A673 (cell line): ENCODE data around the gene ADCYAP1R1. TPM values are rescaled to one million over a fixed set of nuclear protein-coding genes. Genes with fewer than 3 reads are reported as not detected.

ENCODE experiments used
- BruUV-seq: library from RNA; stranded (reverse); fragments of 400-500 nt; replicated peaks from 2 replicates; lab custom pipeline; 2021; lab: Mats Ljungman, UMichigan
- CTCF ChIA-PET: fragments of 300-600 bp; sonication (Branson Sonifier 250); formaldehyde crosslinking; loops from one replicate; lab custom pipeline; 2022; ENCODE audit warnings: antibody characterized with exemption; lab: Charles Lee
- POLR2A ChIA-PET: fragments of 300-600 bp; sonication (Branson Sonifier 250); formaldehyde crosslinking; loops from one replicate; lab custom pipeline; 2022; ENCODE audit warnings: antibody characterized with exemption; ENCODE audit not compliant: low non-redundant PET; lab: Charles Lee
- DNase-seq: peaks from one replicate; pipeline ENCODE4 v3.0.0-alpha.2; 2015; ENCODE audit warnings: low spot score
- H3K27ac ChIP-seq: fragments of 200-600 bp; sonication (generic); 2 replicates; pipeline ENCODE4 v1.5.1; 2016; ENCODE audit warnings: mixed run types, low read depth, mild to moderate bottlenecking, mixed read lengths, antibody characterized with exemption, low read length; ENCODE audit not compliant: poor library complexity, severe bottlenecking
- H3K27me3 ChIP-seq: fragments of 200-600 bp; sonication (generic); replicated peaks from 2 replicates; pipeline ENCODE4 v1.6.1; 2017; ENCODE audit warnings: mixed run types, low read depth, mild to moderate bottlenecking, mixed read lengths, antibody characterized with exemption, low read length; ENCODE audit not compliant: insufficient read depth, poor library complexity
- H3K36me3 ChIP-seq: fragments of 200-600 bp; sonication (generic); 2 replicates; pipeline ENCODE4 v1.6.1; 2016; ENCODE audit warnings: mixed run types, mild to moderate bottlenecking, mixed read lengths, antibody characterized with exemption, low read length; ENCODE audit not compliant: insufficient read depth, poor library complexity, severe bottlenecking
- H3K4me1 ChIP-seq: fragments of 200-600 bp; sonication (generic); 2 replicates; pipeline ENCODE4 v1.6.1; 2017; ENCODE audit warnings: mixed run types, mild to moderate bottlenecking, mixed read lengths, antibody characterized with exemption, low read length; ENCODE audit not compliant: insufficient read depth, poor library complexity, severe bottlenecking
- H3K4me3 ChIP-seq: fragments of 200-600 bp; sonication (generic); 2 replicates; pipeline ENCODE4 v1.5.1; 2016; ENCODE audit warnings: low read depth, mixed run types, mild to moderate bottlenecking, mixed read lengths, low read length; ENCODE audit not compliant: poor library complexity, severe bottlenecking
- H3K9me3 ChIP-seq: fragments of 200-600 bp; sonication (generic); 2 replicates; pipeline ENCODE4 v1.6.1; 2016; ENCODE audit warnings: mixed run types, low read depth, mild to moderate bottlenecking, mixed read lengths, antibody characterized with exemption, low read length; ENCODE audit not compliant: poor library complexity, severe bottlenecking
- CTCF ChIP-seq: fragments of 300-800, 200-600 bp; sonication (generic); conservative IDR thresholded peaks from 2 replicates; pipeline ENCODE4 v1.5.1; 2017; ENCODE audit warnings: low read depth, mild to moderate bottlenecking, antibody characterized with exemption, low read length, moderate library complexity, mixed read lengths
- EZH2 ChIP-seq: fragments of 200-600 bp; sonication (generic); IDR thresholded peaks from 2 replicates; pipeline ENCODE4 v1.6.1; 2017; ENCODE audit warnings: borderline replicate concordance, low read depth, mild to moderate bottlenecking, mixed read lengths, antibody characterized with exemption, low read length; ENCODE audit not compliant: poor library complexity, severe bottlenecking
- intact Hi-C: fragments of 100-400 bp; cut with micrococcal nuclease; formaldehyde crosslinking; loops from one replicate; pipeline ENCODE4 v1.10.0; 2022; ENCODE audit not compliant: unreplicated experiment
- total RNA-seq: library from RNA; stranded (reverse); gene quantifications from 2 replicates; pipeline ENCODE4 v1.2.3, GENCODE V29; 2021

ADCYAP1R1 gene
- total RNA-seq, 1 experiment from 2014 or later = not detected

- no TSS peak for BruUV-seq
- H3K36me3 ChIP-seq = no peaks in the 10 kb centered on the region
- POLR2A ChIA-PET = interaction anchor here (0.6 to 0.9 kb wide), 2 partner anchors 9 to 19 kb away, joined by 3 read pairs; no protein-coding TSS in a partner anchor
- H3K4me3 ChIP-seq = no peak overlapping the region
- H3K27ac ChIP-seq = no peak overlapping the region
- CTCF ChIA-PET = no interaction called here
- H3K27me3 ChIP-seq = no peaks in the 10 kb centered on the region
- no peaks in the 10 kb centered on the region for H3K9me3 ChIP-seq
- intact Hi-C loops = no loop called here
- DNase-seq = no peak
- TF ChIP-seq EZH2 (no peak), CTCF (0 out of 2 replicates have a peak, but pooled peaks have one; percentile 20)
- H3K4me1 ChIP-seq = peaks cover 6% of the 10 kb centered on the region
These were observed 22.7 kb upstream of the ADCYAP1R1 start for GRCh38 chr7:31029251-31030042.

GRCh38 chr7:31033674-31034300, 18.3 kb upstream of the ADCYAP1R1 start:
- Histone ChIP-seq H3K9me3 (no peaks in the 10 kb centered on the region), H3K27ac (no peak overlapping the region), H3K4me3 (no peak overlapping the region), H3K4me1 (no peaks in the 10 kb centered on the region), H3K27me3 (no peaks in the 10 kb centered on the region), H3K36me3 (no peaks in the 10 kb centered on the region)
- intact Hi-C loops = no loop called here
- no peak for DNase-seq
- ChIA-PET POLR2A (no interaction called here), CTCF (no interaction called here)
- TF ChIP-seq EZH2 (no peak), CTCF (no peak)
- no TSS peak for BruUV-seq

- no TSS peak for BruUV-seq
- H3K36me3 ChIP-seq = no peaks in the 10 kb centered on the region
- H3K27ac ChIP-seq = no peak overlapping the region
- H3K9me3 ChIP-seq = no peaks in the 10 kb centered on the region
- ChIA-PET POLR2A (no interaction called here), CTCF (no interaction called here)
- intact Hi-C loops = no loop called here
- no peak overlapping the region for H3K4me3 ChIP-seq
- no peak for TF ChIP-seq CTCF
- no peak for TF ChIP-seq EZH2
- DNase-seq = no peak
- H3K27me3 ChIP-seq = peaks cover 8% of the 10 kb centered on the region
- no peaks in the 10 kb centered on the region for H3K4me1 ChIP-seq
These were observed 15.2 kb upstream of the ADCYAP1R1 start for GRCh38 chr7:31036924-31037323.
